ENCODE results near the gene NPIPB2.
"Not testable (repeated sequence)": the region's sequence is repeated elsewhere in the genome, so short reads cannot be mapped to it uniquely, and the experiment has no call there.

The NPIPB2 gene

DNA sequence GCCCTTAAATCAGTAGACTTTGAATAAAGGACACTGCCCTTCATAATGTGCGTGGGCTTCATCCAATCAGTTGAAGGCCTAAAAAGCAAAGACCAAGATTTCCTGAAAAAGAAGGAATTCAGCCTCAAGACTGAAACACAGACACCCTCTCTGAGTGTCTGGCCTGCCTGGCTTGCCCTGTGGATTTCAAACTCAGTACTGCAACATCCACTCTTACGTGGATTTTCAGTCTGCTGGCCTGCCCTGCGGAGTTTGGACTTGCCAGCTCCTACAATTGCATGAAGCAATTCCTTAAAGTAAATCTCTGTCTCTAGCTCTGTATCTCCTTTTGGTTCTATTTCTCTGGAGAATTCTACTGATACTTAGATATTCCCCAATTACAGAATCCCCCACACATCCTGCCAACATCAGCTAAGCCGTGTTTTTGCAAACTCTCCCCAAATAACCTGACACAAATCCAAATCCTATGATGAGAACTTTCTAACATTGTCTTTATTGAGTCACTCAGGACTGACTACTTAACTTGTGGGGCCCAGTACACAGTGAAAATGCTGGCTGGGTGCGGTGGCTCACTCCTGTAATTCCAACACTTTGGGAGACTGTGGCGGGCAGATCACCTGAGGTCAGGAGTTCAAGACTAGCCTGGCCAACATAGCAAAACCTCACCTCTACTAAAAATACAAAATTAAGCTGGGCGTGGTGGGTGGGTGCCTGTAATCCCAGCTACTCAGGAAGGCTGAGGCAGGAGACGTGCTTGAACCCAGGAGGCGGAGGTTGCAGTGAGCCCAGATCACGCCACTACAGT is 15.9 kb upstream of the NPIPB2 start:
- no peak for DNase-seq

DNA sequence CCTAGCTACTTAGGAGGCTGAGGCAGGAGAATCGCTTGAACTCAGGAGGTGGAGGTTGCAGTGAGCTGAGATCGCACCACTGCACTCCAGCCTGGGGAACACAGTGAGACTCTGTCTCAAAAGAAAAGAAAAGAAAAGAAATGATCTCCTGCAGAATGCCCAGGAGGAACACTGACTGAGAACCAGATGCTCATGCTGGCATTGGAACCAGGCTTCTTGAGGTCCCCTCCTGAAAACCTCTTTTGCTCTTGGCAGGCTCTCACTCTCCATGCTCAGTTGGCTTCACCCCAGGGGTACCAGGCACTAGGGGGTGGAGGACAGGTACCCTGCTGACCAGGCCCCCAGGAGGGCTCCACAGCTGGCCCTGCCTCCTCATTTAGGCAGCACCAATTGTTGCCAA is 14.7 kb upstream of the NPIPB2 start:
- DNase-seq, result no peak

DNA sequence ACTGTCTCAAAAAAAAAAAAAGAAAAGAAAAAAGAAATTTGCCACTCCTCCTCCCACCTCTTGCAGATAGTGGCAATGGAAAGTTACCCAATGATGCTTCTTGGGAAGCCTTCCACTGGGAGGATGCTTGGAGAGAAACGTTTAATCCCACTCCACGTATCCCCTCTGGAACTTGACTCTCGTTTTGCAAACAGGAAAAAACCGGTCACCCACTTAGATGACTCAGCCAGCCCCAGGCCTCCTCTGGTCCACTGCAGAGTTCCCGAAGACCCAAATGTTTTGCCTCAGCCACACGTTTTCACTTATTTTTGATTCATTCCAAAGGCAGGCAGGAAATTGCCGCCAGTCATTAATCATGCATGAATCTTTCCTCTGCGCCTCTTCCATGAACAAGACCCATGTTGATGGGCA is 13.9 kb upstream of the NPIPB2 start:
- no peak for DNase-seq

DNA sequence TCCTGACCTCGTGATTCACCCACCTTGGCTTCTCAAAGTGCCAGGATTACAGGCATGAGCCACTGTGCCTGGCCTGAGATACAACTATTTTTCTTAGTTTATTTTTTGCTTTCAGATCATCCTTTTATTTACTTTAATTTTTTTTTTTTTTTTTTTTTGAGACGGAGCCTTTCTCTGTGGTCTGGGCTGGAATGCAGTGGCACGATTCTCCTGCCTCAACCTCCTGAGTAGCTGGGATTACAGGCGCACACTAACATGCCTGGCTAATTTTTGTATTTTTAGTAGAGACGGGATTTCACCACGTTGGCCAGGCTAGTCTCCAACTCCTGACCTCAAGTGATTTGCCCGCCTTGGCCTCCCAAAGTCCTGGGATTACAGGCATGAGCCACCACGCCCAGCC is 11.7 kb upstream of the NPIPB2 start:
- not testable (repeated sequence) for DNase-seq

DNA sequence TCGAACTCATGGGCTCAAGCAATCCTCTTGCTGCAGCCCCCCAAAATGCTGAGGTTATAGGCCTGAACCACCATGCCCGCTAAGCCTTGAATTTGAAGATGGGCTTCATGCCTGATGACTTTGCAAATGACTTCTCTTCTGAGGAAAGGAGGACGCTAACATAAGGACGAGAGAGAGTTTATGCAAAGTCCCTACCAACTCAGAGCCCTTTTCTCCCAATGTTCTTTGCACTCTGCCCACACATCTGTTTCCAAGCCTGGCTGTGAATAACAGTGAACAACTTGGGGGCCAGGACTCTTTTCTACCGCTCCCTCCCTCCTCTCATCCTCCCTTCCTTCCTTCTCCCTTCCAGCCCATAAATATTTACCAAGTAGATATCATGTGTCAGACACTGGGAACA is 8.5 kb upstream of the NPIPB2 start:
- DNase-seq, result no peak

DNA sequence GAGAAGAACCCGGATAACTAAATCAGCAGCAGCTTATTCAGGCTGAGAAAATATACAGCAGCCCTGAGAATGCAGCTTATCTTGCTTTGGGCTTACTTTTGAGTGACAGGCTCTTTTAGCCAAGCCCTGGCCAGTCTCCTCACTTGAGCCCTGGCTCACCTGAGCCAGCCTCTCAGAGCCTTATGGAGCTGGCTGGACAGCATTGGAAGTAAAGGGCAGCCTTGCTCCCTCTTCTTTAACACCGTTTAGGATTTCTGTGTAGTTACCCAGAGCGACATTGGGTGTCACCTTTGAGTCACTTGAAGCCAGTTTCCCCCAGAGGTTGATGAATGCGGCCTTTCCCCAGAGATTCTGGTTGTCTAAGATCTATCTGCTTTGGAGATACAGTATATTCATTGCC is 7.7 kb upstream of the NPIPB2 start:
- DNase-seq, result peak; percentile 35

DNA sequence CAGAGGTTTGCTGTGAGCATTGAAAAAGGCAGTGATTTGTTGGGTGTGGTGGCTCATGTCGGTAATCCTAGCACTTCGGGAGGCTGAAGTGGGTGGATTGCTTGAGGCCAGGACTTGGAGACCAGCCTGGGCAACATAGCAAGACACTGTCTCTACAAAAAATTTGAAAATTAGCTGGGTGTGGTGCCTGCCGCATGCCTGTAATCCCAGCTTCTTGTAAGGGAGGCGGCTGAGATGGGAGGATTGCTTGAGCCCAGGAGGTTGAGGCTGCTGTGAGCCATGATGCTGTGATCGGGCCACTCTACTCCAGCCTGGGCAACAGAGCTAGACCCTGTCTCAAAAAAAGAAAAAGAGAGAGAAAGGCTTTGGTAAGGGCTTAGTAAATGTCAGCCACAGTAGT is 7.0 kb upstream of the NPIPB2 start:
- no peak for DNase-seq

DNA sequence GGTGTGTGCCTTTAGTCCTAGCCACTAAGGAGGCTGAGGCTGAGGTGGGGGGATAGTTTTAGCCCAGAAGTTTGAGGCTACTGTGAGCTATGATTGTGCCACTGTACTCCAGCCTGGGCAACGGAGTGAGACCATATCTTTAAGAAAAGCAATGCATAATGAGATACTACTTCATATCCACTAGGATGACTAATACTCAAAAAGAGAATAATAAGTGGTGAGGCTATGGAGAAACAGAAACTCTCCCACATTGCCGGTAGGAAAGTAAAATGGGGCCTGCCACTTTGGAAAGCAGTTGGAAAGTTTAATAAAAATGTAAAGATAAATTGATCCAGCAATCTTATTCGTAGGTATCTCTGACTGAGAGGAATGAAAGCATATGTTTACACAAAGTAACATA is 4.6 kb upstream of the NPIPB2 start:
- DNase-seq, result no peak

DNA sequence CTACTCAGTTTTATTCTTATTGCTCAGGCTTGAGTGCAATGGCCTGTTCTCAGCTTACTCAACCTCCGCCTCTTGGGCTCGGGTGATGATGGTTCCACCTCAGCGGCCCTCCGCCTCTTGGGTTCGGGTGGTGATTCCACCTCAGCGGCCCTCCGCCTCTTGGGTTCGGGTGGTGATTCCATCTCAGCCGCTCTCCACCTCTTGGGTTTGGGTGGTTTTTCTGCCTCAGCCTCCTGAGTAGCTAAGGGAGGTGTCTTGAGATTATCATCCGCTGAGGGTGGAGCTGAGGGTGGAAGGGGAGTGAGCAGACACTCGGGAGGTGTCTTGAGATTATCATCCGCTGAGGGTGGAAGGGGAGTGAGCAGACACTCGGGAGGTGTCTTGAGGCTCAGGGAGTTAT is 14.5 kb downstream of the NPIPB2 start:
- DNase-seq, result not testable (repeated sequence)

DNA sequence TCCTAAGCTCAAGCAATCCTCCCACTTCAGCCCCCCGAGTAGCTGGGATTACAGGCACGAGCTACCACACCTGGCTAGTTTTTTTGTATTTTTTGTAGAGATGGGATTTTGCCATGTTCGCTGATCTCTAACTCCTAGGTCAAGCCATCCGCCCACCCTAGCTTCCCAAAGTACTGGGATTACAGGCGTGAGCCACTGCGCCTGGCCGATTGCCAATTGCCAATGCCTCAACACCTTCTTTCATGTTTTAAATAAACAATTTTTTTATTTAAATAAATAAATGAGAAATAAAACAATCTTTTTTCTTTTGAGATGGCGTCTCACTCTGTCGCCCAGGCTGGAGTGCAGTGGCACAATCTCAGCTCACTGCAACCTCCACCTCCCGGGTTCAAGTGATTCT is 17.8 kb downstream of the NPIPB2 start:
- not testable (repeated sequence) for DNase-seq

DNA sequence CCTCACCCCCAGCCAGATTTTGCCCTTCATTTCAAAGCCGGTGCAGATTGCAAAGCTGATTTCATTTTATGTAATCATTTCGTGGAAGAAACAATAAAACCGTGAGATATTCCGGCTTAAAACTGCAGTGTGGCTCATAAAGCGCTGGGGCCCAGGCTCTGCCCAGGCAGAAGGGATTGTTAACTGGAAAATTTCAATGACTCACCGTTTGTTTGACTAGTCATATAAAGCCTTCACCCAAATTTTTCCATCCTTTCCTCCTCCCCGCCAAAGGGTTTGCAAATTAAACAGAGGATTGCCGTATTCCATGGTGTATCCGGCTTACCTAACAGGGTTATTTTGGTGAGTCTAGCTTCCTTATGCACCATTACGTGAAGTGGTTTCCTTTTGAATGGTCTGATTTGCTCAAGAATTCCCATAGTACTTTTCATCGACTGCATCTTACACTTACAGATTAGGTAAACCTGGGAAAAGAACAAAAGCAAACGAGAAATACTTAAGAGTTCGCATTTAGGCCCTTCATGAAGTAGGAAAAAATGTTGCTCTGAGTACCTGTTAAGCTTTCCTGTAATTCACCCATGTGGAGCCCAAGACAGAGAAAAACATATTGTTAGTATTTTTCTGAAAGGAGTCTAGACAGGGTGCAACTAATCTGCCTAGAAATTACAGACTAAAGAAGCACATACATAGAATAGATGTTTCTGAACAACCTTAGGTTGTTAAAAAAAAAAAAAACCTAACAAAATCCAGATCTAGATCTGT is 25.1 kb downstream of the NPIPB2 start:
- DNase-seq, result no peak

DNA sequence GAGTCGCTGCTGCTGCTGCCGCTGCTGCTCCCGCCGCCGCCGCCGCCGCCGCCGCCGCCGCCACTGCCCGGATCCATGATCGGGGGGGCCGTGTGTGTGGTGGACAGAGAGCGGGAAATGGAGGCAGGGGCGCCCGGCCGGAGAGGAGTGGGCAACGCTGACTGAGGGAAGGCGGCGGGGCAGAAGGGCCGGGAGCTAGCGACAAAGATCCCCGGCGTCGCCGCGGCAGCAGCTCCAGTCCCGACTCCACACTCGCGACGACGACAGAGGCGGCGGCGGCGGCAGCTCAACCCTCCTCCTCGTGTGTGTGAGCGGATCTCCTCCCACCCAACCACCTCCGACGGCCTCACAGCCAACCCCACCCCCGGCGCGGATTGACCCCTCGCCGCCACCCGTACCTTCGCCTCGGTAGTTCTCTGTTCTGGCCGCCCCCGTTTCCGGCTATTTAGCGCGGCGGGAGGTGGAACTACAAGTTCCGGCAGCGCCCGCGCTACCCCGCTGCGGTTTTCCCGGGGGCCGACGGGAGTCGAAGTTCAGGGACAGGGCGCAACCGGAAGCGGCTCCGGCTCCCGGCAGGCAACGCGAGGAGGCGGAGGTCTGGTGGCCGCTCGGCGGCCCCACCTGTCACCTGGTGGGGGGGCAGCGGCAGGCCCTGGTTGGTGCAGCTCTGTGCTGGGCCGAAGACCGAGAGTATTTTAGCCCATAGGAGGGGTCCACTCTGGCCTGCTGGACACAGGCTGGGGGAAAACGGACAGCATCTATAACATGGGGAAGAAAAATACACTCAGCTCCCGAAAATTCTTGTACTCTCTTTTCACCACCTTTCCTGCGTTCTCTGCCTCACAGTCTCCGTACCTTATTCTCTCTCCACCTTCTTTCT is 26.0 kb downstream of the NPIPB2 start, which contains the start of gene GSPT1:
TSS of gene GSPT1 (minus strand) at position 313 of the 880 bp plus-strand sequence. CDS start at position 77, 236 bp downstream.
- peak; percentile 95 for DNase-seq

DNA sequence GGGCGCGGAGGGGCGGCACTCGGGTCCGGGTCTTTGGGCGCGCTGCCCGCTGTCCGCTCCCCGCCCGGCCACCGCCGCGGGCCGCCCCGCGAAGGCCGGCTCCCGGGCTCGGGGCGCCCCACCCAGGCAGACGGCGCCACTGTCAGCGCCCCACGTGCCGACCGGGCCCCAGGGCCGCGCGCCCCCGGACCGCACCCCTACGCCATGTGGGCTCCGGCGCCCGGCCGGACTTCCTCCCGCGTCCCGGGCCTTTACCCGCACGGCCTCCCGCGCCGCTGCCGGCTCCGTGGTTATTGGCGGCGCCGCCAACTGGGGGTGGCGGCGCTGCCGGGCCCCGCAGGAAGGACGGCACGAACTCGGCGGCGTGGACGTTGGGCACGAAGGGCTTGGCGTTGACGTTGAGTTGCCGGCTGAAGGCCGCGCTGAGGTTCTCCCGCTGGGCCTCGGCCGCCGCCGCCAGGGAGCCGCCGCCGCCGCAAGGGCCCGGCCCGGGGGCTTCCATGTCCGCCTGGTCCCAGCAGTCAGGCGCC is 26.7 kb downstream of the NPIPB2 start:
- DNase-seq, result no peak

DNA sequence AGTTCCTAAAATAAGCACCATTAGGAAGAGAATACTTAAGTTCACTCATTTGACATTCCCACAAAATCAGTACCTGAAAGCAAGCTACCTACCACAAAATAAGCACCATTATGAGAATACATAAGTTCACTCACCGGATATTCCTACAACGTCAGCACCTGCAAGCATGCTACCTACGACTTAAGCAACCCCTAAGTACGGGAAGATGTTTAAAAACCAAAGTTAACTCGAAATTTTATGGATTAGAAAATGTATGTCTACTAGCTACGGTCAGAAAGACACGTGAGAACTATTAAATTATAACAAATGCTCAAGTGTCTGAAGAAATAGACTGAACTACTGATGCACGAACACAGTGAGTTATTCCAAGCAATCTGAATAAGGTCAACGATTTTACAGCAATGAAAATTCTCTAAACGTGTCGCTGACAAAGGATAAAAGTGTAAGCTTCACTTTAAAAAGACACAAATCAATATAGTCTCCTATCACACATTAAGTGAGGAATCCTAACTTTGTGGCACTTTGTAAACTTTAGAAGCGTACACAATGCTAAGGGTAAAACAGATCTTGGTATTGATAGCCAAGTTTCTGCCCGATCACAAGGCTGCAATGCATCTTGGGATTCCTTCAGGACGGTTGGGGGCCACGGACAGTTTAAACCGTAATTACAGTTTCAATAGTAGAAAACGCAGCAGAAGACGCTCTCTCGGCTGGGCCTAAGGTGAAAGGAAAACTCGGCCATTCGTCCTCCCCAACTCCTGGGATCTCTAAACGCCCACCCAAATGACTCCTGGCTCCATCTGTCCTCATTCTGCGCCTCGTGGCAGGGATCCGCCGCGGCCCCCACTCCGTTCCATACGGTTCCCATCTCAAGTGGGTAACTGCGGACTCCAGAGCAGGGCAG is 27.4 kb downstream of the NPIPB2 start:
- DNase-seq, result no peak

DNA sequence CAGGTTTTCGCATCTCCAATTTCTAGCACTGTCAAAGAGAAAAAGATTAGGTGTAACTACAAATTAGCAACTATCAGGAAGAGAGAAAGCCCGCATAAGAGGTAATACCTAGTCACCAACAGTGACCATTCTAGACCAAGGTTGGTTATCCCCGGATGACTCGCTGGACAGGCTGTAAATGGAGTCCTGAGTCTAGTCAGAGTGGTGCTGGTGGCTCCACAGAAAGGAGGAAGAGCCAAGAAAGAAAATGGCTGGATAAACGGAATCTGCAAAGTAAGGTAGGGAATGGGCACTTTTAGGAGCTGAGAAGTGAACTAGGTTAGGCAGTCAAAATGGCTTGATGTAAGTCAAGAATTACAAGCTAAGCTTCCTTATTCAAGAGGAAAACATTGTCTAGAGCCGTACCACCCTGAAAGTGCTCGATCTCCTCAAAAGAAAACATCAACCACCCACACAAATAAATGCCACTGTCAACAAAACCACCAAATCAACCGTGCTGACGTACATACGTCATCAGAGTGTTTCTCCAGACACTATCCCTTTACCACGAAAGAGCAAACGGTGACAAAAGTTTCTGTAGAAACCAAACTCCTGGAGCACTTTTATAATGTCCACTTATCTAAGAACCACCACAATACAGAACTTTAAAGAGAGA is 28.3 kb downstream of the NPIPB2 start:
- DNase-seq, result no peak

DNA sequence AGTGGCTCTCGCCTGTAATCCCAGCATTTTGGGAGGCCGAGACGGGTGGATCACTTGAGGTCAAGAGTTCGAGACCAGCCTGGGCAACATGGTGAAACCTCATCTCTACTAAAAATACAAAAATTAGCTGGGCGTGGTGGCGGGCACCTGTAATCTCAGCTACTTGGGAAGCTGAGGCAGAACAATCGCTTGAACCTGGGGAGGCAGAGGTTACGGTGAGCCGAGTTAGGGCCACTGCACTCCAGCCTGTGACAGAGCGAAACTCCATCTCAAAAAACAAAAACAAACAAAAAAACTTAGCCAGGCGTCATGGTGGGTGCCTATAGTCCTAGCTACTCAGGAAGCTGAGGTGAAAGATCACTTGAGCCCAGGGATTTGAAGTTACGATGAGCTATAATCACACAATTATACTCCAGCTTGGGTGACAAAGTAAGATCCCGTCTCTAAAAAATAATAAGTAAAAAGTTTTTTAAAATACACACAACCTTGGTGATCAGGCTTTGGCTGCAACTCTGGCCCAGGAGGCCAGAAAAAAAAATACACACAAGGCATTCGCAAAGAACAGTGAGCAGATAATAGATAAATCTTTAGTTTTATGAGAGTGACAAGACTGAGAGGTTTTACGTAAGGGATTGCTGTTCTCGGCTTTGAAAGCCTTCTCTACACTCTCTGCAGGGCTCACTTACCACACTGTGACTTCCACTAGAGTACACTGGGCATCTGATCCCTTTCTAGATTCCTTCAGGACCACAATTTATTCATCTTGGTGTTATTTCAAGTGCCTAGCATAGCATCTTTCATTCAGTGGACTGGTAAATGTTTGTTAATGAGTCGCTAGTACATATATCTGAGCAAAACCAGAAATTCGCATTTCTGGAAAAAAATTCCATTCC is 31.9 kb downstream of the NPIPB2 start:
- no peak for DNase-seq

DNA sequence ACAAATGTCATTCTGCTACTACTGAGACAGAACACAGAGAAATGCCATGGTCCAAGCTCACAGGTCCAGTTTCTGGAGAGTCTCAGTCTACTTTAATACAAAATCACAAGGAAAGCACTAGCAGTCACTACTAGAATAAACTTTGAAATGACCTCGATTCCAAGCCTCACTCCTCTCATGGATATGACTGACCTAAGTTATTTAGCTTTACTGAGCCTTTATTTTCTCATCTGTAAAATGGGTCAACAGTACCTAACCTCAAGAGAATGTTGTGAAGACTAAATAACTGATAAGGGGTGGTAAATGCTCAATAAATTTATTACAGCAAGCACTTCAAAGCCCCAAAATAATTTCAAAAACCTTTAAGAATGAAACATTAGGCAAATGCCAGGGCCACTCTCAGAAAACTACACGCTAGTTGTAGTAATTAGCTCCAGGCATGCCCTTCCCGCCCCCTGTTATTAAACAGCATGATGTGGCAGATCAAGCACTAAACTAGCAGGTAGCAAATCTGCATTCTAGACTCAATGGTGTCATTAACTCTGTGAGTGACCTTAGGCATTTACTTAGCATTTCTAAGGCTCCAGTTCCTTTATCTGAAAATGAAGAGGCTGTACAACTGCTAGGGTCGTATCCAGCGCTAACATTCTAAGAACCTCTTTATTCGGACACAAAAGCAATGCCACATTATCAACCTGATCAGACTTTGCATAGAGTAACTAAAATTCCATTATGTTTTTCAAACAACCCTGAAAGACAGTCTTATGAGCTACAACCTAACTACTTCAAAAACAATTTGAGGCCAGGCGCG is 34.5 kb downstream of the NPIPB2 start:
- DNase-seq, result no peak

DNA sequence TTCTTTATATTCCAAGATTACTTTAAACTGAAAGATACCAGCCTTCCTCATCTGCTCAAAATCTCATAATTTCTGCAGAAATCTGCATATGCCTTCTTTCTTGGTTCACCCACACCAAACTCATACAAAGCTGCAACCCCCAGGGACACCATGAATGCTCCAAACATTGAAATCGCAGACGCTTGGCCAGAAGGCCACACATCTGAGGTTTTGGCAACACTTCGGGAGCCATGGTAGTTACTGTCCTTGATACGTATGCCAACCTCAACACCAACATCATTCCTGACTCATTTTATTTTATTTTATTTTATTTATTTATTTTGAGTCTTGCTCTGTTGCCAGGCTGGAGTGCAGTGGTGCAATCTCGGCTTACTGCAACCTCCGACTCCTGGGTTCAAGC is 37.9 kb downstream of the NPIPB2 start:
- DNase-seq, result no peak

DNA sequence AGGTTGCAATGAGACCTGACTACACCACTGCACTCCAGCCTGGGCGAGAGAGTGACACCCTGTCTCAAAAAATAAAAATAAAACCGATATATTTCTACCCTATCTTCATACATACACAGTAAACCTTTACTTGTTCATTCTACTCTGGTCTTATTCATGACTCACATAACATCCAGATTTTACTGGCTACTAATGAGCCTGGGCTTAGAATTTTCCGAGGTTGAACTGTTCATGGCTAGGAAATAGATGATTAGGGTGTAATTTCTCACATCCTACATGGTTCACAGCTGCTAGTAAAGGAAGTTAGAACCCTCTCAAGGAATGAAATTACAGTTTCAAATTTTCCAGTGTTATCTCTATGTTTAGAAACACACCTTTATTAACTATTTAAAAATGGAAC is 40.8 kb downstream of the NPIPB2 start:
- DNase-seq, result no peak
